HCT116 (cell line): Measurements from ENCODE around the gene TOX2. TPM values are rescaled to one million over a fixed set of nuclear protein-coding genes. Genes with fewer than 3 reads are reported as not detected.

Experiments
- ATAC-seq: fragments of 200-7000 bp; cut with Tn5 transposase; 2 replicates; pipeline ENCODE4 v1.9.1; 2020; ENCODE audit warnings: mild to moderate bottlenecking, moderate library complexity
- BruUV-seq: library from RNA; stranded (reverse); fragments of 400-500 nt; replicated peaks from 2 replicates; lab custom pipeline; 2021; lab: Mats Ljungman, UMichigan
- CTCF ChIA-PET: fragments of 300-600 bp; sonication (Branson Sonifier 250); formaldehyde crosslinking; loops from one replicate; lab custom pipeline; 2021; ENCODE audit warnings: antibody characterized with exemption; lab: Charles Lee
- POLR2A ChIA-PET: fragments of 300-600, 350-600 bp; sonication (Branson Sonifier 250); formaldehyde crosslinking; loops from one replicate; lab custom pipeline; 2021; ENCODE audit warnings: antibody characterized with exemption; lab: Charles Lee
- RAD21 ChIA-PET, 2 experiments: fragments of 300-600 bp; sonication (Branson Sonifier 250); formaldehyde crosslinking; loops; one replicate each; lab custom pipeline; 2023; ENCODE audit warnings: low total read pairs in 2 of 2; ENCODE audit not compliant: uncharacterized antibody in 2 of 2, unreplicated experiment in 2 of 2, low non-redundant PET in 1 of 2; lab: Charles Lee
- DNase-seq: peaks from one replicate; pipeline ENCODE4 v3.0.0-alpha.2; 2010; ENCODE audit warnings: low read depth, low spot score
- H2AFZ ChIP-seq: fragments of 200-600 bp; shearing (Covaris generic), sonication (generic); 2 replicates; pipeline ENCODE4 v1.6.1; 2017; ENCODE audit warnings: low read depth, mixed run types, mixed read lengths, antibody characterized with exemption, low read length; ENCODE audit not compliant: poor library complexity, severe bottlenecking
- H3K27ac ChIP-seq: 2 replicates; pipeline ENCODE4 v1.5.1; 2012; ENCODE audit warnings: low read depth, low read length
- H3K27me3 ChIP-seq: fragments of 200-600 bp; sonication (generic); 2 replicates; pipeline ENCODE4 v1.6.1; 2016; ENCODE audit warnings: mixed run types, low read length, mixed read lengths; ENCODE audit not compliant: insufficient read depth
- H3K36me3 ChIP-seq, 2 experiments: fragments of 200-500 bp in 1 of 2; fragments of 200-600 bp in 1 of 2; sonication (Bioruptor generic) in 1 of 2; sonication (generic) in 1 of 2; 2 replicates each; pipeline versions ENCODE4 v1.5.1 to v1.6.1; 2014 to 2016; ENCODE audit warnings: low read length in 2 of 2, inconsistent platforms in 1 of 2, mixed read lengths in 1 of 2, mixed run types in 1 of 2; ENCODE audit not compliant: insufficient read depth in 2 of 2, control insufficient read depth in 1 of 2
- H3K4me1 ChIP-seq, 2 experiments: fragments of 200-600 bp in 1 of 2; sonication (generic) in 1 of 2; 2 replicates each; pipeline versions ENCODE4 v1.5.1 to v1.6.1; 2012 to 2017; ENCODE audit warnings: low read length in 2 of 2, inconsistent platforms in 1 of 2, mild to moderate bottlenecking in 1 of 2, mixed read lengths in 1 of 2, mixed run types in 1 of 2, moderate library complexity in 1 of 2; ENCODE audit not compliant: insufficient read depth in 2 of 2, control insufficient read depth in 1 of 2
- H3K4me2 ChIP-seq: fragments of 200-600 bp; sonication (generic); 2 replicates; pipeline ENCODE4 v1.6.1; 2017; ENCODE audit warnings: mixed run types, low read length, mixed read lengths
- H3K4me3 ChIP-seq, 2 experiments: fragments of 200-600 bp in 1 of 2; sonication (generic) in 1 of 2; replicated peaks in 1 of 2; 2 replicates each; pipeline ENCODE4 v1.5.1; 2011 to 2016; ENCODE audit warnings: low read length in 2 of 2, control low read depth in 1 of 2, low read depth in 1 of 2, mild to moderate bottlenecking in 1 of 2, mixed read lengths in 1 of 2, mixed run types in 1 of 2
- H3K79me2 ChIP-seq: fragments of 200-600 bp; sonication (generic); 2 replicates; pipeline ENCODE4 v1.6.1; 2017; ENCODE audit warnings: mild to moderate bottlenecking, mixed run types, low read length, moderate library complexity, mixed read lengths; ENCODE audit not compliant: insufficient read depth
- H3K9ac ChIP-seq: fragments of 200-600 bp; sonication (generic); 2 replicates; pipeline ENCODE4 v1.6.1; 2016; ENCODE audit warnings: low read length, mixed read lengths
- H3K9me2 ChIP-seq: fragments of 200-600 bp; sonication (generic), shearing (Covaris generic); 2 replicates; pipeline ENCODE4 v1.6.1; 2017; ENCODE audit warnings: mixed run types, mild to moderate bottlenecking, moderate library complexity; ENCODE audit not compliant: insufficient read depth
- H3K9me3 ChIP-seq, 2 experiments: fragments of 200-500 bp in 1 of 2; fragments of 200-600 bp in 1 of 2; sonication (Bioruptor generic) in 1 of 2; sonication (generic) in 1 of 2; 2 replicates each; pipeline ENCODE4 v1.6.1; 2014 to 2017; ENCODE audit warnings: low read length in 2 of 2, mixed read lengths in 2 of 2, inconsistent platforms in 1 of 2, low read depth in 1 of 2, mild to moderate bottlenecking in 1 of 2, mixed run types in 1 of 2, moderate library complexity in 1 of 2; ENCODE audit not compliant: control insufficient read depth in 1 of 2, insufficient read depth in 1 of 2
- H4K20me1 ChIP-seq: fragments of 200-600 bp; sonication (generic), shearing (Covaris generic); 2 replicates; pipeline ENCODE4 v1.6.1; 2017; ENCODE audit warnings: mixed run types, mild to moderate bottlenecking, moderate library complexity; ENCODE audit not compliant: insufficient read depth
- ATF3 ChIP-seq: IDR thresholded peaks from 2 replicates; pipeline ENCODE4 v1.6.1; 2012
- CBX3 ChIP-seq: IDR thresholded peaks from 2 replicates; pipeline ENCODE4 v1.6.1; 2012; ENCODE audit warnings: low read depth
- CEBPB ChIP-seq: IDR thresholded peaks from 2 replicates; pipeline ENCODE4 v1.6.1; 2012; ENCODE audit warnings: low read depth
- EGR1 ChIP-seq: IDR thresholded peaks from 2 replicates; pipeline ENCODE4 v1.6.1; 2012; ENCODE audit warnings: low read depth
- EZH2 ChIP-seq: fragments of 200-600 bp; sonication (generic); IDR thresholded peaks from 2 replicates; pipeline ENCODE4 v1.6.1; 2017; ENCODE audit warnings: antibody characterized with exemption, mixed run types
- EZH2phosphoT487 ChIP-seq: fragments of 200-600 bp; IDR thresholded peaks from 2 replicates; pipeline ENCODE4 v1.6.1; 2018; ENCODE audit warnings: antibody characterized with exemption, borderline replicate concordance
- FOSL1 ChIP-seq: IDR thresholded peaks from 2 replicates; pipeline ENCODE4 v1.6.1; 2012; ENCODE audit warnings: low read depth
- JUND ChIP-seq: IDR thresholded peaks from 2 replicates; pipeline ENCODE4 v1.6.1; 2012
- POLR2A ChIP-seq: IDR thresholded peaks from 2 replicates; pipeline ENCODE4 v1.7.0; 2011; ENCODE audit warnings: borderline replicate concordance; ENCODE audit not compliant: insufficient read depth, insufficient read length; ENCODE audit errors: extremely low read depth
- RAD21 ChIP-seq: IDR thresholded peaks from 2 replicates; pipeline ENCODE4 v1.6.1; 2012; ENCODE audit warnings: low read depth, mild to moderate bottlenecking
- REST ChIP-seq: IDR thresholded peaks from 2 replicates; pipeline ENCODE4 v1.6.1; 2012; ENCODE audit warnings: low read depth
- SIN3A ChIP-seq: IDR thresholded peaks from 2 replicates; pipeline ENCODE4 v1.6.1; 2012; ENCODE audit warnings: low read depth
- SRF ChIP-seq: IDR thresholded peaks from 2 replicates; pipeline ENCODE4 v1.6.1; 2012; ENCODE audit warnings: low read depth
- TCF7L2 ChIP-seq: IDR thresholded peaks from 2 replicates; pipeline ENCODE4 v1.7.0; 2011; ENCODE audit warnings: borderline replicate concordance, inconsistent platforms; ENCODE audit not compliant: insufficient read depth, insufficient read length; ENCODE audit errors: extremely low read depth
- ZBTB33 ChIP-seq: IDR thresholded peaks from 2 replicates; pipeline ENCODE4 v1.6.1; 2011; ENCODE audit warnings: mild to moderate bottlenecking, low read length, moderate library complexity; ENCODE audit not compliant: insufficient replicate concordance; ENCODE audit errors: extremely low read depth
- intact Hi-C: fragments of 100-400 bp; cut with micrococcal nuclease; formaldehyde crosslinking; loops from 2 replicates; pipeline ENCODE4 v1.10.0; 2022
- total RNA-seq: library from RNA; stranded (reverse); gene quantifications from one replicate; pipeline ENCODE4 v1.2.1, GENCODE V29; 2021; ENCODE audit not compliant: unreplicated experiment

Gene TOX2
- total RNA-seq, 1 experiment from 2014 or later: 39.6 TPM

- Histone ChIP-seq H3K36me3 (no peaks in the 10 kb centered on the region), H3K27me3 (no peaks in the 10 kb centered on the region), H3K27ac (no peak overlapping the region), H3K9ac (no peak overlapping the region), H2AFZ (no peak overlapping the region), H3K4me3 (no peak overlapping the region), H3K9me2 (no peaks in the 10 kb centered on the region), H3K4me1 (peaks cover 27 to 44% of the 10 kb centered on the region in 2 experiments), H3K9me3 (no peaks in the 10 kb centered on the region), H4K20me1 (no peaks in the 10 kb centered on the region), H3K4me2 (no peak overlapping the region), H3K79me2 (peaks cover 4% of the 10 kb centered on the region; the same call in 1 of the 2 replicates)
- no peak for DNase-seq
- intact Hi-C loops: no loop called here
- ATAC-seq: no peak
- ChIA-PET POLR2A (interaction anchor here (1.9 kb wide), 1 partner anchor 12 kb away, joined by 4 read pairs; no protein-coding TSS in a partner anchor), CTCF (no interaction called here), RAD21 (no interaction called here)
- TF ChIP-seq JUND (no peak), EZH2 (no peak), CEBPB (no peak), CBX3 (no peak), SIN3A (no peak), RAD21 (no peak), REST (no peak), EGR1 (no peak), SRF (no peak), ZBTB33 (no peak), ATF3 (no peak), POLR2A (no peak), EZH2phosphoT487 (no peak), FOSL1 (no peak), TCF7L2 (no peak)
- no TSS peak for BruUV-seq
Measured at GRCh38 chr20:43948455-43948854, 33.8 kb downstream of the TOX2 start.
